Thymus (tissue), 11 donors: ENCODE results near the gene PAPLN. TPM values are rescaled to one million over a fixed set of nuclear protein-coding genes. Genes with fewer than 3 reads are reported as not detected.
A peak's percentile ranks its signal among the peaks of the same experiment; 100 is the strongest.

ENCODE experiments used
- DNase-seq, 9 donors: peaks; one replicate each; pipeline ENCODE4 v3.0.0-alpha.2; 2013; ENCODE audit warnings: low spot score in 9 of 9, low read depth in 6 of 9, missing footprints in 1 of 9
- H3K27ac ChIP-seq, 2 donors: one replicate each; pipeline ENCODE4 v1.5.1; 2013; ENCODE audit warnings: control low read depth in 1 of 2, low read depth in 1 of 2, low read length in 1 of 2, mild to moderate bottlenecking in 1 of 2, moderate library complexity in 1 of 2
- H3K27me3 ChIP-seq, 2 donors: one replicate each; pipeline ENCODE4 v1.5.1; 2013; ENCODE audit warnings: low read length in 1 of 2; ENCODE audit not compliant: control insufficient read depth in 2 of 2, insufficient read depth in 1 of 2
- H3K36me3 ChIP-seq, 2 donors: one replicate each; pipeline ENCODE4 v1.5.1; 2013; ENCODE audit warnings: low read length in 1 of 2, mild to moderate bottlenecking in 1 of 2, moderate library complexity in 1 of 2; ENCODE audit not compliant: control insufficient read depth in 2 of 2, insufficient read depth in 2 of 2
- H3K4me1 ChIP-seq, 2 donors: one replicate each; pipeline ENCODE4 v1.5.1; 2013; ENCODE audit warnings: low read length in 2 of 2; ENCODE audit not compliant: control insufficient read depth in 2 of 2, insufficient read depth in 2 of 2
- H3K4me3 ChIP-seq, 2 donors: one replicate each; pipeline ENCODE4 v1.5.1; 2013; ENCODE audit warnings: low read length in 2 of 2, control low read depth in 1 of 2, mild to moderate bottlenecking in 1 of 2
- H3K9me3 ChIP-seq, 2 donors: one replicate each; pipeline ENCODE4 v1.5.1; 2013; ENCODE audit warnings: low read length in 1 of 2, mild to moderate bottlenecking in 1 of 2; ENCODE audit not compliant: control insufficient read depth in 2 of 2, insufficient read depth in 1 of 2
- WGBS: extraction: QIAGEN DNeasy Blood & Tissue Kit; methylation state at CpG from one replicate; pipeline ENCODE4 v1.1.7; 2013; 5-methylcytosine and 5-hydroxymethylcytosine counted together
- polyA plus RNA-seq: library from polyadenylated mRNA; stranded (reverse); fragments of 200-250 nt; gene quantifications from one replicate; pipeline ENCODE4 v1.2.3, GENCODE V29; 2013
- total RNA-seq: library from RNA; stranded (reverse); fragments of 120-200 nt; gene quantifications from one replicate; pipeline ENCODE4 v1.2.4, GENCODE V29; 2013
- donor health status: healthy.

Gene PAPLN
- total and polyA plus RNA-seq, 2 donors = 8.7 to 20.0 TPM

GRCh38 chr14:73264885-73265720 is 27.8 kb downstream of the PAPLN start:
- Histone ChIP-seq H3K4me3 (no peak overlapping the region), H3K36me3 (no peaks in the 10 kb centered on the region), H3K27me3 (peaks cover 0 to 7% of the 10 kb centered on the region in 2 donors), H3K4me1 (peaks cover 3 to 4% of the 10 kb centered on the region in 2 donors), H3K9me3 (peaks cover 0 to 3% of the 10 kb centered on the region in 2 donors), H3K27ac (no peak overlapping the region)
- DNase-seq = no peak
- WGBS = 92% methylated on average over 18 of the region's 18 CpGs

GRCh38 chr14:73265721-73266046 is 28.4 kb downstream of the PAPLN start:
- Histone ChIP-seq H3K27me3 (peaks cover 0 to 12% of the 10 kb centered on the region in 2 donors), H3K36me3 (no peaks in the 10 kb centered on the region), H3K4me3 (no peak overlapping the region)

GRCh38 chr14:73266317-73266716 is 29.0 kb downstream of the PAPLN start:
- peaks cover 0 to 15% of the 10 kb centered on the region in 2 donors for H3K27me3 ChIP-seq
- H3K4me3 ChIP-seq = no peak overlapping the region
- H3K27ac ChIP-seq = no peak overlapping the region
- peaks cover 0 to 3% of the 10 kb centered on the region in 2 donors for H3K9me3 ChIP-seq
- no peaks in the 10 kb centered on the region for H3K36me3 ChIP-seq
- 97% methylated on average over 7 of the region's 7 CpGs for WGBS
- DNase-seq = no peak
- peaks cover 4 to 6% of the 10 kb centered on the region in 2 donors for H3K4me1 ChIP-seq

More at GRCh38 chr14:73265721-73266046, 28.4 kb downstream of the PAPLN start:
- DNase-seq = no peak
- Histone ChIP-seq H3K4me1 (peaks cover 4 to 6% of the 10 kb centered on the region in 2 donors), H3K9me3 (peaks cover 0 to 3% of the 10 kb centered on the region in 2 donors), H3K27ac (no peak overlapping the region)
- 95% methylated on average over 3 of the region's 3 CpGs for WGBS

- no peak overlapping the region for H3K4me3 ChIP-seq
- peaks cover 0 to under 1% of the 10 kb centered on the region in 2 donors for H3K36me3 ChIP-seq
- peaks cover 4 to 6% of the 10 kb centered on the region in 2 donors for H3K4me1 ChIP-seq
- WGBS = 98% methylated on average over 6 of the region's 6 CpGs
- peaks cover 0 to 3% of the 10 kb centered on the region in 2 donors for H3K9me3 ChIP-seq
- peaks cover 0 to 15% of the 10 kb centered on the region in 2 donors for H3K27me3 ChIP-seq
- DNase-seq = no peak
- H3K27ac ChIP-seq = no peak overlapping the region
Observed at GRCh38 chr14:73267474-73267873, 30.2 kb downstream of the PAPLN start.

GRCh38 chr14:73269729-73270531 is 32.6 kb downstream of the PAPLN start:
- Histone ChIP-seq H3K9me3 (peaks cover 0 to 3% of the 10 kb centered on the region in 2 donors), H3K27me3 (peaks cover 0 to 15% of the 10 kb centered on the region in 2 donors), H3K36me3 (peaks cover 5 to 11% of the 10 kb centered on the region in 2 donors), H3K4me3 (peak overlapping the region in 1 of 2 donors; percentile 24), H3K27ac (no peak overlapping the region), H3K4me1 (peaks cover 4 to 6% of the 10 kb centered on the region in 2 donors)
- DNase-seq = peak in 1 of 9 donors; percentile 21
- WGBS = 15% methylated on average over 48 of the region's 48 CpGs

GRCh38 chr14:73272393-73272792 is 35.1 kb downstream of the PAPLN start:
- Histone ChIP-seq H3K9me3 (peaks cover 0 to under 1% of the 10 kb centered on the region in 2 donors), H3K36me3 (peaks cover 23 to 25% of the 10 kb centered on the region in 2 donors), H3K4me1 (peaks cover 4 to 6% of the 10 kb centered on the region in 2 donors), H3K27ac (no peak overlapping the region), H3K27me3 (peaks cover 0 to 15% of the 10 kb centered on the region in 2 donors), H3K4me3 (no peak overlapping the region)
- no peak for DNase-seq
- WGBS = 95% methylated on average over 6 of the region's 6 CpGs

- H3K36me3 ChIP-seq = peaks cover 25% of the 10 kb centered on the region in 2 donors
- no peak overlapping the region for H3K4me3 ChIP-seq
- H3K9me3 ChIP-seq = no peaks in the 10 kb centered on the region
- H3K27me3 ChIP-seq = peaks cover 0 to 15% of the 10 kb centered on the region in 2 donors
- no peak overlapping the region for H3K27ac ChIP-seq
- peaks cover 4 to 6% of the 10 kb centered on the region in 2 donors for H3K4me1 ChIP-seq
- WGBS = 92% methylated on average over 4 of the region's 4 CpGs
- no peak for DNase-seq
Observed at GRCh38 chr14:73273799-73274198, 36.5 kb downstream of the PAPLN start.

GRCh38 chr14:73276836-73277235 is 39.5 kb downstream of the PAPLN start:
- WGBS = 98% methylated on average over 7 of the region's 7 CpGs
- H3K27me3 ChIP-seq = no peaks in the 10 kb centered on the region
- H3K4me3 ChIP-seq = no peak overlapping the region
- H3K27ac ChIP-seq = no peak overlapping the region
- no peaks in the 10 kb centered on the region for H3K4me1 ChIP-seq
- peaks cover 30 to 37% of the 10 kb centered on the region in 2 donors for H3K36me3 ChIP-seq
- no peak for DNase-seq
- H3K9me3 ChIP-seq = no peaks in the 10 kb centered on the region

GRCh38 chr14:73277376-73277775 is 40.1 kb downstream of the PAPLN start:
- no peak for DNase-seq
- H3K36me3 ChIP-seq = peaks cover 35 to 42% of the 10 kb centered on the region in 2 donors
- WGBS = over 99% methylated on average over 2 of the region's 2 CpGs
- no peaks in the 10 kb centered on the region for H3K27me3 ChIP-seq
- no peak overlapping the region for H3K4me3 ChIP-seq
- H3K9me3 ChIP-seq = no peaks in the 10 kb centered on the region
- H3K4me1 ChIP-seq = no peaks in the 10 kb centered on the region
- no peak overlapping the region for H3K27ac ChIP-seq
